Adrenal gland (tissue), 5 donors: ENCODE data around the gene FCSK.

ENCODE experiments used
- POLR2A ChIP-seq, 2 donors: fragments of 450-650 bp; IDR thresholded peaks; one replicate each; pipeline ENCODE4 v1.6.1; 2017; ENCODE audit warnings: antibody characterized with exemption in 2 of 2, mild to moderate bottlenecking in 2 of 2, moderate library complexity in 1 of 2
- TF ChIP-seq, protein P1 (sequence below), 6 experiments: fragments of 450-650 bp in 4 of 6; fragments of 200-600 bp in 2 of 6; sonication (generic) in 1 of 6; IDR thresholded peaks; 1 replicate in 5 of 6; 2 replicates in 1 of 6; pipeline versions ENCODE4 v1.5.1 to v1.8.0; 2016 to 2021; ENCODE audit warnings: antibody characterized with exemption in 6 of 6, mild to moderate bottlenecking in 2 of 6, moderate library complexity in 1 of 6
- donor health status: DM: no; HTN: no; CAD: no.

DNA sequence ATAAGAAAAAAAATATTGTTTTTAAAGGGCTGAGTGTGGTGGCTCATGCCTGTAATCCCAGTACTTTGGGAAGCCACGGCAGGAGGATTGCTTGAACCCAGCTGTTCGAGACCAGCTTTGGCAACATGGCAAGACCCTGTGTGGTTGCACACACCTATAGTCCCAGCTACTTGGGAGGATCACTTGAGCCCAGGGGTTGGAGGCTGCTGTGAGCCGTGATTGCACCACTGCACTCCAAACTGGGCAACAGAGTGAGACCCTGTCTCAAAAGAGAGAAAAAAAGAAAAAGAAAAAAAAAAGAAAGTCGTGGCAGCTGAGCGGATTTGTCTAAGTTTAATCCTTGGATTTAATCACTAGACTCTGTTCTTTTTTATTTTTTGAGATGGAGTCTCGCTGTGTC lies 6.3 kb upstream of the FCSK start:
- TF ChIP-seq, protein P1, sequence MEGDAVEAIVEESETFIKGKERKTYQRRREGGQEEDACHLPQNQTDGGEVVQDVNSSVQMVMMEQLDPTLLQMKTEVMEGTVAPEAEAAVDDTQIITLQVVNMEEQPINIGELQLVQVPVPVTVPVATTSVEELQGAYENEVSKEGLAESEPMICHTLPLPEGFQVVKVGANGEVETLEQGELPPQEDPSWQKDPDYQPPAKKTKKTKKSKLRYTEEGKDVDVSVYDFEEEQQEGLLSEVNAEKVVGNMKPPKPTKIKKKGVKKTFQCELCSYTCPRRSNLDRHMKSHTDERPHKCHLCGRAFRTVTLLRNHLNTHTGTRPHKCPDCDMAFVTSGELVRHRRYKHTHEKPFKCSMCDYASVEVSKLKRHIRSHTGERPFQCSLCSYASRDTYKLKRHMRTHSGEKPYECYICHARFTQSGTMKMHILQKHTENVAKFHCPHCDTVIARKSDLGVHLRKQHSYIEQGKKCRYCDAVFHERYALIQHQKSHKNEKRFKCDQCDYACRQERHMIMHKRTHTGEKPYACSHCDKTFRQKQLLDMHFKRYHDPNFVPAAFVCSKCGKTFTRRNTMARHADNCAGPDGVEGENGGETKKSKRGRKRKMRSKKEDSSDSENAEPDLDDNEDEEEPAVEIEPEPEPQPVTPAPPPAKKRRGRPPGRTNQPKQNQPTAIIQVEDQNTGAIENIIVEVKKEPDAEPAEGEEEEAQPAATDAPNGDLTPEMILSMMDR (IDR thresholded peaks at IDR 0.05), result no peak
- no peak for TF ChIP-seq POLR2A (IDR thresholded peaks at IDR 0.05)
